ENCODE data around the gene HMCN1. TPM values are rescaled to one million over a fixed set of nuclear protein-coding genes. Genes with fewer than 3 reads are reported as not detected.

The HMCN1 gene
- total RNA-seq, 1 experiment from 2014 or later, result under 0.01 TPM

- peak; percentile 67 for DNase-seq (ENCODE audit: low read depth)
These were observed 348.2 kb downstream of the HMCN1 start for GRCh38 chr1:186082235-186082937.

DNA sequence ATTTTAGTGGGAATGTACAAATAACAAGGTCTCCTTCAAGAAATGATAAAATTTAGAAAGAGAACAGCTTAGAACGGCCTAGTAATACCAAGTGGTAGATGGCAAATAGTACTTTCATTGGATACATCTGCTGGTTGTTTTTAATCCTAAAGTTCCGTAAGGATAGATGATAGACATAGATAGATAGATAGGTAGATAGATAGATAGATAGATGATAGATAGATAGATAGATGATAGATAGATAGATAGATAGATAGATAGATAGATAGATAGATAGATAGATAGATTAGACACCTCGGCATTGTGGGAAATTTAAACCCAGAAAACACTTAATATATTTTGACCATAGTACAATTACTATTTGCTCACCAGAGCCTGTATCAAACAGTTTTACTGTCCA is 352.4 kb downstream of the HMCN1 start:
- no peak for DNase-seq (ENCODE audit: low read depth)

GRCh38 chr1:186089940-186090339 is 355.7 kb downstream of the HMCN1 start:
- no peak for DNase-seq (ENCODE audit: low read depth)

GRCh38 chr1:186091222-186091720 is 357.1 kb downstream of the HMCN1 start:
- no peak for DNase-seq (ENCODE audit: low read depth)

DNA sequence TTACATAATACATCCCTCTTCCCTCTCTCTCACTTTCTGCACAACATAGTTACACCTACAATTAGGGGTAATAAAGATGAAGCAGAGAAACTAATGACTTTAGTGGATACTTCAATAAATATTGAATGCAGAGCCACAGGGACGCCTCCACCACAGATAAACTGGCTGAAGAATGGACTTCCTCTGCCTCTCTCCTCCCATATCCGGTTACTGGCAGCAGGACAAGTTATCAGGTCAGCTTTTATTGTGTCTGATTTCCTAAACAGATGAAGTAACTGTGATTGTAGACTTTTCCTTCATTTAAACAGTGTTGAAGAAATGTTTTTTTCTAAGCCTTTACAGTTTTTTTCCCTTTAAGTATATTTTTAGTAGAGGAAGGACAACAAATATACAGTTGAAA is 359.2 kb downstream of the HMCN1 start:
- no peak for DNase-seq (ENCODE audit: low read depth)

GRCh38 chr1:186094172-186094571 is 360.0 kb downstream of the HMCN1 start:
- DNase-seq (ENCODE audit: low read depth), result no peak

DNA sequence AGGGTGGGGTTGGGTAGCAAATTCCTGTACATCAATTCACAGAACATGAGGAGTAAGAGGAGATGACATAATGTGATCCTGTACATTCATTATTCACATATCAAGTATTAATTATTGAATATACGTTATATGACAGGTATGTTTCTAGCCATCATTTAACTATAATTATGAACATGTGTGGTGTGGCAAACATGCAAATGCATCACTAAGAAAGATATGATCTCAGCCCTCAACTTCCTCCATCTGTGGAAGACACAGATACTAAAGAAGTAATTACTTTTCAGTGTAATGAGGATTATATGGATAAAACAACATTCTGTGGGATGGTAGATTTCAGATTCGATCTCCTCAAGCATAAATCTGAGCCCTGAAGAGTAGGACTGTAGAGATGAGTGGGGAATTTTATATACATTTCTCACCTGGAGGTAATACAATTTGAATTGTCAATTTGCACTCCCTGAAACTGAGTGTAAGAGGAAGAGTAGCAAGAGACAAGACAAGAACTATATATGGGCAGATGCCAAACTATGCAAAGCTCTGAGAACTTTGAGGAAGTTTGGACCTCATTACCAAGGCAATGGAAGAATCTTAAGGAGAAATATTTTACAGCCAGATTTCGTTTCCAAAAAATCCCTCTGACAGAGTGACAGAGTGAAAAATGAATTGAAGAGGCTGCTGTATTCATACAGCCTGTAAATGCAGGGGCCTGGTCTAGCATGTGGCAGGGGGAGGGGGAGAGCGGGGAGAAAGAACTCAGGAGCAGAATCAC is 365.3 kb downstream of the HMCN1 start:
- DNase-seq (ENCODE audit: low read depth), result no peak

- DNase-seq (ENCODE audit: low read depth), result no peak
These were observed 367.9 kb downstream of the HMCN1 start for GRCh38 chr1:186102107-186102506.

DNA sequence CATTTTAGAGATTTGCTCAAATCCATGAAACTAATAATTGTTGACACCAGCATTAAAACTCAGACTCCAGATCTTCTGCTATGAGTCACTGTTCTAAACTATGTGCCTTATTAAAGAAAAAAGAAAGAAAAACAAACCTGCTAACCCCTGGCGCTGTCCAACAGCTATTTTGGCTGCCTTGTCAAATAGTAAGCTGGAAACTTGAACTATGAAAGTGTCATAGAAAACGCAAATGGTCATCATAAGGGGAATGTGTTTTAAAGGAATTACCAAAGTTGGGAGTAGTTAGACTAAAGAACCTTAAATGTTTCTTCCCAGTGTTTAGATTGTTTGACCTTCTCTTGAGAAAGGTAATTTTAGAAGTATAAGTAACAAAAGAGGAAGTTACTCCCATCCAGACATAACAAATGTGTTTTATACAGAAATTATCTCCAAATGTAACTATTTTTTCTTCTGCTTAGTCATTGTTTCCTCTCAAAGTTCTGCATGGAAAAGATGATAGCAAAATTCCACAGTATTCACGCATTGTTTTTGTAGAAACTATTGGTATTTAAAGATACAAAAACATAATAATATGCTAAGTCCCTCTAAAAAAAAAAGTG is 368.5 kb downstream of the HMCN1 start:
- DNase-seq (ENCODE audit: low read depth), result peak; percentile 55

- no peak for DNase-seq (ENCODE audit: low read depth)
These were observed 370.3 kb downstream of the HMCN1 start for GRCh38 chr1:186104459-186104858.

DNA sequence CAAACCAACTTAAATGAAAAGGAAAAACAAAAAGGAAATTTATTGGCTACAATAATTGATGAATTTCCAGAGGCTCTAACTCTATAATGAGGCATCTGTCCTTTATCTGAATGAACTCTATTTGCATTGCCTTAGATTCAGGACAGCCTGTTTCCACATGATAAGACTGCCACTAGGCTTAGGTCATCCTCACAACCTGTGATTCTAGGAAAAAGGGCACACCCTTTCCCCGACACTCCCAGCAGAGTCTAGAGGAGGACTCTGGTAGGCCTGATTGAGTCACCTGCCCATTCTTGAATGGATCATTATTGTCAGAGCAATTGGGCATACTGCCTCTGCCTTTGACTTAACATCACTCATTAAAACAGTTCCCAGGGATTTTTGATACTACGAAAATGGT is 378.1 kb downstream of the HMCN1 start:
- DNase-seq (ENCODE audit: low read depth), result no peak

DNA sequence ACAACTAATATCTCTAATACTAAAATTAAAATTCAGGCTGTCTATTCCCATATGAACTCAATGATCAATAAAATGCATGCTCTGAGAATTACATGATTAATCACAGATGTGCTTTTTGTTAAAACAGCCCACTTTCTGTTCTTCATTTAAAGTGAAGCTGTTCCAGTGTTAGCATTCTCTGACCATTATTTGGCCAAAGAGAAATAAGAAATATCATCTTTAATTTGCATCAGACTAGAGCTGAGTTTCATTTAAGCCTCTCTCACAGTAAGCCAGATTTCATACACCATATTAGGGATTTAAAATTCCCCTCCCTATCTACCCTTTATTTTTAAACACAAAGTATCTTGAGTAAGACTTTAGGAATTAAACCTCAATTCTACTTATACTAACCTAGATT is 379.3 kb downstream of the HMCN1 start:
- no peak for DNase-seq (ENCODE audit: low read depth)

GRCh38 chr1:186118724-186119123 is 384.5 kb downstream of the HMCN1 start:
- no peak for DNase-seq (ENCODE audit: low read depth)

DNA sequence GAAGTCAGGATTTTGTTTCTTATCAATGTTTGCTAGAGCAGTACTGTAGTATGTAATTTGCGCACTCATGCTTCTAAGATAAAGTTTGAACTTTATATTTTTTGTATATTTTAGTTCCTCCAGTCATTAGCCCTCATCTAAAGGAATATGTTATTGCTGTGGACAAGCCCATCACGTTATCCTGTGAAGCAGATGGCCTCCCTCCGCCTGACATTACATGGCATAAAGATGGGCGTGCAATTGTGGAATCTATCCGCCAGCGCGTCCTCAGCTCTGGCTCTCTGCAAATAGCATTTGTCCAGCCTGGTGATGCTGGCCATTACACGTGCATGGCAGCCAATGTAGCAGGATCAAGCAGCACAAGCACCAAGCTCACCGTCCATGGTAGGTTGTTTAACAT is 388.6 kb downstream of the HMCN1 start:
- no peak for DNase-seq (ENCODE audit: low read depth)

DNA sequence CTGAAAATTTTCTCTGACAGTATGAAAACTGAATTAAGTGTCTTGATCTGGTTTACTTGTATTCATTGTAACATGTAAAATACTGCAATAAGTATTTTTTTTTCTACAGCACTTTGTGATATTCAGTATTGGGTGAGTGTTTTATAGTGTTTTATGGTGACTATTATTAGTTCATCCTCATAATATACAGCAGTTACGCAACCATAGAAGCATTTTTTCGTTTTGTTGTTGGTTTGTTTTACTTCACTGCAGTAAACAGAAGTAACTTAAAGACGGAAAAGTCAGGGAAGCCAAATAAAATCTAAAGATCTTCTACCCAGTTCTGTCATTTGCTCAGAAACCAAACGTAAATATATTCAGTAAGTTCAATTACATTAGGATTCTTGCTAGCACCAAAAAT is 390.8 kb downstream of the HMCN1 start:
- no peak for DNase-seq (ENCODE audit: low read depth)

GRCh38 chr1:186125511-186125910 is 391.3 kb downstream of the HMCN1 start:
- DNase-seq (ENCODE audit: low read depth), result no peak

DNA sequence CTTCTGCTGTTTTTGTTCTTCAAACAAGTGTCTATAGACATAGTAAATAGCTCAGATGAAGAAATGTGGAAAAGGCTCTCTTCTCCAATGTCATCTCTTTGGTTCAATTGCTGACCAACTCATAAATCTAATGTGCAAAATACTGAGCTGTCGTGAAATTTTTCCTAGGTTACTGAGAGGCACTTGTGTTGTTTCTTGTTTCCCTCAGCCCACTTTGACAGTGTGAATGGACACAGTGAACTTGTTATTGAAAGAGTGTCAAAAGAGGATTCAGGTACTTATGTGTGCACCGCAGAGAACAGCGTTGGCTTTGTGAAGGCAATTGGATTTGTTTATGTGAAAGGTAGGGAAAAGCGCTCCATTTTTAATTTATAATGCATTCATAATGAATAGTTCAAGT is 395.6 kb downstream of the HMCN1 start:
- DNase-seq (ENCODE audit: low read depth), result no peak

DNA sequence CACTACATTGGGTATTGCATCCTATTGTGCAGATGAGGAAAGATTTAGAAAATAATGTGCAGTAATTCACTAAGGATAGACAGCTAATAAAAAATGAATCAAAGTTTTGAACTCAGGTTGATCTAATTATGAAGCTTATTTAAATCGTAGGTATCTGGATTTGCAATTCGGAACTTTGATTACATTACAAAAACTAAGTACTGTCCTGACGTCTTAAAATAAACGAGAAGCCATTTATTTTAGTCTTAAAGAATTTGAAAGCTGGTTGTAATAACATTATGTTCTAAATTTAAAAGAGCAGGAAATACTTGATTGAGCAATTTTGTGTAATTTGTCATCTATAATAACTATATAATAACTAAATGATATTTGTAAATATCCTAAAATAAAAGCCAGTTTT is 404.9 kb downstream of the HMCN1 start:
- DNase-seq (ENCODE audit: low read depth), result no peak

GRCh38 chr1:186139701-186140100 is 405.5 kb downstream of the HMCN1 start:
- peak; percentile 3 for DNase-seq (ENCODE audit: low read depth)

- DNase-seq (ENCODE audit: low read depth), result no peak
These were observed 408.0 kb downstream of the HMCN1 start for GRCh38 chr1:186142159-186142558.

GRCh38 chr1:186142916-186143315 is 408.7 kb downstream of the HMCN1 start:
- no peak for DNase-seq (ENCODE audit: low read depth)

DNA sequence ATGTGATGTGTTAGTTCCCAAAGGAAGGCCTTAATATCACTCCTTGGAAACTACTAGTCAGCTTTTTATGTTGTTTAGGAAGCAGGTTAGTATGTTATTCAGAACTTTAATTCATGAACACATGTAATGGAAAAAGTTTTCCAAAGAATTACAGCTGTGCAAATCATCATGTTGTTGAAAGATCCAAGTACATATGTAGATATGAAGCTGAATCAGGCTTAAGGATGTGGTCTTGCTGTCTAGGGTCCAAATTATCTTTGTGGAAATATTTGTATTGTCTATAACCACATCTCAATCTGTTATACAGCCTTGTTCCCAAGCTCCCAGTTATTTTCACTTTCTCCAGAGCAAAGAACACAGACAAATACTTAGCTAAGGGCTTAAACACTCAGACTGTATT is 409.3 kb downstream of the HMCN1 start:
- DNase-seq (ENCODE audit: low read depth), result no peak

DNA sequence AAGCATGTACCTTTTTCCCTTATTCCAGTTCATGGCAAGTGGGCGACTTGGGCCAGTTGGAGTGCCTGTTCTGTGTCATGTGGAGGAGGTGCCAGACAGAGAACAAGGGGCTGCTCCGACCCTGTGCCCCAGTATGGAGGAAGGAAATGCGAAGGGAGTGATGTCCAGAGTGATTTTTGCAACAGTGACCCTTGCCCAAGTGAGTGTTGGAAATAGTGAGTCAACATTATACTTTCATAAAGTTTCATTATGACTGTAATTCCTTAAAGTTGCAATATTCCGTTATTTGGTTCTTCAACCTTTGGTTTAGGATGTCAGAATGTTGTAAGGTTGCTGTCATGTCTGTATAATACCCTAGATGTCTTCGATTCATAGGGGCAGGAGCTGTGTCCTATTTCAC is 410.3 kb downstream of the HMCN1 start:
- DNase-seq (ENCODE audit: low read depth), result no peak

Data from LHCN-M2 (cell line).